NCI-H1694 (cell line): ENCODE results near the gene PRICKLE2.

Source experiments
- DNase-seq: peaks from one replicate; lab custom pipeline; 2025; lab: John Stamatoyannopoulos, UW

PRICKLE2 gene

DNA sequence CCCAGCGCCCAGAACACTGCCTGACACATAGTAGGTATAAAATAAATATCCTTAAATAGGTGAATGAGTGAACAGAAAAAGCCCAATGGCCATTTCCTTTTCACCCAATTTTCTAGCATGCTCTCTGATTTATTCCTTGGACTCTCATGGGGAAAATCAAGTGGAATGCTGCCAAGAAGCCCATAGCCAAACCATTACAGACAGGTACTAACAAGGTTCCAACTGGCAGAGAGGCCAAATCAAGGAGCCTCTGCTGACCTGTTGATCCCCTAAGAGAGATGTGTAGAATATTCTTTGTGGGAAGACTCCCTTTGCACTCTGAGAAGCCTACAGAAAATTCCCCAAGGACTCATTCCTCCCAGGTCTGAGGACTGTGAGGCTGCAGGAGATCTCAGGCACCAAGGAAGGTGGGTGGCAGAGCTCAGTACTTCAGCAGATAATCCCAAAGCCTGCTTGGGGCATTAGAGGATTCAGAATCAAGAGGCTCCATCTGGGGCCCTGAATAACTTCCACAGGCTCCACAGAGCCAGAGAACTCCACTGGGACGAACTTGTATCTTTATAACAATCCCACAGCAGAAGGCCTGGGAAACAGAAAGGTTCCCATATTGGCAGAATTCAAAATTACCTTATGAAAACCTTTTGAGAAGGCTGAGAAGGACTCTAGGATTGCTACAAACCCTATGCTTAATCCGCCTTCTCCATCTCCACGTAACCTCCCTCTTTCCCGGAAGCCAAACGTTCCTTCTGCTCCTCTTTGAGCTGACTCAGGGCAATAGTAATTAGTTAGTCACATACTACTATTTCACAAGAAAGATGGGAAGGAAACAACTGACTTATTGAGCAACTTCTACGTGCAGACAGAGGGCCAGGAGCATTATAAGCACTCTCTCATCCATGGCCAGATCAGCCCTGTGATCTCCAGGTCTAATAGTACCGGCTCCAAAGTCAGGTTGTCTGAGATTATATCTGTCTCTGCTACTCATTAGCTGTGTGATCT is 34.5 kb downstream of the PRICKLE2 start:
- no peak for DNase-seq

DNA sequence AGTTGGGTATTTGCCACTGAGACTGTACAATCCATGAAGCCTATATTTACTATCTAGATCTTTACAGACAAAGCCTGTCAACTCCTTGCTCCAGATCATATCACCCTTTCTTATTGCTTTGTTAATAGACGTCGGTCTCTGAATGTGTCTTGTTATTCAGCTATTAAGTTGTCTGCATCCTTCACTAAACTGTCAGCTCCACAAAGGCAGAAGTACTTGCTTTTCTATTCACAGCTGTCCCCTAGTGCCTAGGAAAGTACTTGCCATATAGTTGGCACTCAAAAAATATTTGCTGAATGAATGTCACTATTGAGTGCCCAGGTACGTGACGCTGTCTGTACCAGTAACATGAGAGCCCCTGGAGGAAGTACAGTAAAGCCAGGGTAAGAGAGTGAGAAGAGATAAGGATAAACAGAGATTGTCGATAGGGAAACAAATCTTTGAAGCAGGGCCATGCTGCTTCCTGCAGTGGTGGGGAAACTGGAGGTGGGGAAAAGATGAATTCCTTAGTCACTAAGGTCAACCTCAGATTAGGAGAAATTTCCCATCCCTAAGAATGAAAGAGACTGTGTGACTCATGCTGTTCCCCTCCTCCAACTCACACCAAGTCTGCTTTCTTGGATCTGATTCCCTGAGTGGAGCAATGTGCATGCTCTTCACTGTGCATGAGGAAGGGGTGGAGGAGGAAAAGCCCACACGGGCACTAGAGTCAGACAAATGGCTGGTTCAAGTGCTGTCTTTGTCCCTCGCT is 36.3 kb downstream of the PRICKLE2 start:
- no peak for DNase-seq

- DNase-seq: peak; percentile 78
Observed at GRCh38 chr3:64187065-64187959, 38.0 kb downstream of the PRICKLE2 start.

GRCh38 chr3:64186667-64187064 is 38.6 kb downstream of the PRICKLE2 start:
- DNase-seq: no peak

GRCh38 chr3:64185436-64185835 is 39.8 kb downstream of the PRICKLE2 start:
- no peak for DNase-seq

GRCh38 chr3:64184621-64185020 is 40.6 kb downstream of the PRICKLE2 start:
- no peak for DNase-seq

DNA sequence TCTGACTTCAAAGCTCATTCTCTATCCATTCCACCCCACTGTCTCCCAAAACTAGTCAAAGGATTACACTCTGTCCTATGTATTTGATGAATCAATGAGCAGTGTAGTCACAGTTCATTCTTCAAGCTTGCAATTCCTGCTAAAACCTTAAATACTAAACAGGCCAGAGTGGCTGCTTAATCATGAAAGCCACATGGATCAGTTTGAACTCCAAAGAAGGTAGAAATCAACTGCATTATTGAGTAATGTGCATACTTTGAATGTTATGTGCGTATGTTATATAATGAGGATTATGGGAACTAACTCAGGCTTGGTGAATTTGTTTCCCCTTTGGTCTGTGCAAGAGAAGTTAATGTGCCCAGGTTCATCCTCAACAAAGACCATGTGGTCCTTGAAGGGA is 45.4 kb downstream of the PRICKLE2 start:
- no peak for DNase-seq

- DNase-seq: no peak
Observed at GRCh38 chr3:64179249-64179648, 46.0 kb downstream of the PRICKLE2 start.

- no peak for DNase-seq
Observed at GRCh38 chr3:64178419-64178818, 46.8 kb downstream of the PRICKLE2 start.

DNA sequence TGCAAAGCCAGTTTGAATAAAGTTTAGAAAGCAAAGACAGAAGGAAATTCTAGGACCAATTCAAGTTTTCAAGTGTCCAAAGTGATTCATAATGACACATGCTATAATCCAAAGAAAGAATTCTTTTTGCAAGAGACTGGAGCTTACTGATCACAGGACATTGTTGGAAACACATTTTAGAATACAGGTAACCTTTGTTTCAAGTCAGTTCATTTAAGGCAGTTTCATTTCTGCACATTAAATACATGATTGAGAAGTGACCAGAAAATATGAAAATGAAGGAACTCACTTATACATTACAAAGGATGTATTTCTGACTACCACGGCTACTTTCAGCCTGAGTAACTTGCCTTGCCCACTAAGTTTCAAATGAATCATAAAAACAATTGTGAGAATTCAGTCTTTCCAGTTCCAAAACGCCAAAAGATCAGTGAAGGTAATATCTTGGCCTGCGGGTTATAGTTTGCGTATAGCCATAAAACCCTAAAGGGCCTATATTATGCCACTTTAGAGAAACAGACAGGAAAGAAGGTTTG is 48.7 kb downstream of the PRICKLE2 start:
- DNase-seq: no peak

DNA sequence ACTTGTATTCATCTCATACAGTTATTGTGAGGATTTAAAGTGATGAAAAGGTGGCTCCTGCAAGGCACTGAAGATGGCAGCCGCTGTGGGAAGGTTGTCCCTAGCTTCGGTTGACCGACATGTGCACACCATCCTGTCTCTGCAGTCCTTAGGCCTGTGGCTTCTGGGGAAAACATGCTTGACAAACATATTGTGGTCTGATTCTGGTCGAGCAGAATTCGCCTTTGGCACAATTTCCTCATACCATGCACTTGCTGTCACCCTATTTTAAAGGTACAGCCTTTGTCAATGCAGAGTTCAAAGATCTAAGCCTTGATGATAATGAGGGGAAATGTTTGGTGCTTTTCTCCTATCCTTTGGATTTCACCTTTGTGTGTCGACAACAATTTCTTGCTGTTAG is 50.9 kb downstream of the PRICKLE2 start:
- DNase-seq: no peak

GRCh38 chr3:64173563-64173962 is 51.7 kb downstream of the PRICKLE2 start:
- no peak for DNase-seq

DNA sequence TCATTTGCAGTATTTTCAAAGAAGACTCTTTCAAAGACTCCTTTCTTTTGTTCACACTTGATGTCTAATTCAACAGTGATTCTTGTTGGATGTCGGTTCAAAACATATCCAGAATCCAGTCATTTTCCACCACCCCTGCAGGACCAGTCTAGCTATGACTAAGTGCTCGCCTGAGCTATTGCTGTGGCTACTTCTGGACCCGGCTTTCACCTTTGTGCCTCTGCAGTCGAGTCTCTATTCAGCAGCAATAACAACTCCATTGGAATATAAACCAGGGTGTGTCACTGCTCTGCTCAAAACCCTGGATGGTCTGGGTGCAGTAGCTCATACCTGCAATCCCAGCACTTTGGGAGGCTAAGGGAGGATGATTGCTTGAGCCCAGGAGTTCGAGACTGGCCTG is 55.0 kb downstream of the PRICKLE2 start:
- DNase-seq: no peak

- no peak for DNase-seq
Observed at GRCh38 chr3:64167868-64168267, 57.4 kb downstream of the PRICKLE2 start.

DNA sequence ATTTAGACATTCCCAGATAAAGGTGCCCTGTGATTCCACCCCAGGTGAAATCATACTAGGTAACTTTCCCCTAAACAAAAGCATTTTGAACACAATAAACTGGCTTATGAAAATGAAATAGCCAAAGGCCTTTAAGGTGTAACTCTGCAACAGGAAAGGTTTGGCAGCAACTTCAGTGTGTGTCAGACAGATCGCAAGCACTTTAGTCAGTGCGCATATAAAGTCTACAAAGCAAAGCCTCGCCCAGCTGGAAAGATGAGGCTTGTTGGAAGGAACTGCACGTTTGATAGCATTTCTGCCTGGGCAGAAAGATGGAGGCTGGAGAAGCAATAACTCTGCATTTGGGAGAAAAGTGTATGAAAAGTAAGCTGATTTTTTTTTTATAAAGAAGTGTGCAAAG is 57.9 kb downstream of the PRICKLE2 start:
- DNase-seq: no peak

GRCh38 chr3:64166584-64167162 is 58.6 kb downstream of the PRICKLE2 start:
- DNase-seq: no peak

DNA sequence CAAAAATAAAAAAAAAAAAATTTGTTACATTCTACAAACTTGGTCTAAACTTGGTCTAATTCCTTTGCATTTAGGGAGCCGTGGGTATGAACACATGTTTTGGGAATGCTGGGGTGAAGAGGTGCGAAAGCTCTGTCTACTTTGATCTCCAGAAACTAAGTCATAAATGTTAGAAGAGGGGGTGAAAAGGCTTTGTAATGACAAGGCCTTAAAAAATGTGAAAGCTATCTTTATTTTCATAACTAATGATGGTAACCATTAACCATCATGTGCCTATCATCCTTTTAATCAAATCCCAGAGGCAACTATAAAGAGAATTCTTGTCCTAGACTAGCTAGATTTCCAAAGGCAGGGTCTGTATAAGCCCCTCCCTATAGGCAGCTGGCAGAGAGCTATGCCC is 60.9 kb downstream of the PRICKLE2 start:
- DNase-seq: no peak

DNA sequence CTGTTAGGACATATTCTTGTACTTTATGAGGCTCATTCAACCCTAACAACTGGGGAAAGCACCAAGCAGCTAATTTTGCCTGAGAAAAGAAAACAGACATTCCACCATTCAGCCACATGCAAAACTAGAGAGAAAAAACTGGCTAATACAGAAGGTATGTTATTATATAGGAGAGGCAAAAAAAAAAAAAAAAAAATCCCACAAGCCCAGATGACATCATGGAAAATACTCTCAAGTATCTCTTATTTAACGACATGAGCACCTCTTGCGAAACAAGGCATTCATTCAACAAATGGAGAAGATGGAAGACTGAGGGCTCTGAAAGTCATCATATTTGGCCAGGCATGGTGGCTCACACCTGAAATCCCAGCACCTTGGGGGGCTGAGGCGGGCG is 61.5 kb downstream of the PRICKLE2 start:
- no peak for DNase-seq

DNA sequence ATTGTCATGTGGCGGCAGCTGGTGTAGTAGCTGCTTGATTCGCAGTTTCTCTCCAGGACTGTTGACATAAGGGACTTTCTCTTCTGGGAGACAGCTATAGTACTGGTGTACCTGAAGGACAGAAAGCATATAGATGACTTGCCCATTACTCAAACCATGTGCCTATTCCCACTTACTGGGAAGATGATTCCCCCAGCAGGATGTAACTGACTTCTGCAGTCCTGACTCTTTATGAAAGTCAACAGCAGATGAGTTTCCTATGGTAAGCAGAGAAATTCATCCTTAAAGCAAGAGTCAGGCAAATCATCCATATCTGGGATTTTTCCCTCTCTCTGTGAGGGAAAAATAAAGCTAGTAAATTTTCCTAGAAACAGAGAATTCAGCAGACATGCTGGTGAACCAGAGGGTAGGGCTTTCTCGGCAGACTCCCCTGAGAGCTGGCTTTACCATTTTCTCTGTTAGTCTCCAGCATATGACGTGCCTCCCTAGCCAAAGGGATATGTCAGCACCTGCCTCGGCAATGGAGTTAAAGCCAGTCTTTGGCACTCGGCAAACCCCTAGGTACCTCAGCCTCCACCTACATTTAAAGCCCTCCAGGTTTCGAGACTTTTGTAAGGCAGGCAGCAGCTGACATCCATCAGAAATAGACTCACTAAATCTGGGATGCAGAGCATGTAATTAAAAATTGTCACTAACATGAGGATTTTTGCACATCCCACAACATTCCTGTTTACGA is 62.1 kb downstream of the PRICKLE2 start:
- no peak for DNase-seq

GRCh38 chr3:64161481-64161952 is 63.7 kb downstream of the PRICKLE2 start:
- no peak for DNase-seq
